GM12878 (cell line): ENCODE measurements around the gene FOXK1. TPM values are rescaled to one million over a fixed set of nuclear protein-coding genes. Genes with fewer than 3 reads are reported as not detected.

Source experiments
- ATAC-seq: fragments of 200-7000 bp; cut with Tn5 transposase; 3 replicates; pipeline ENCODE4 v1.9.1; 2020; ENCODE audit warnings: mild to moderate bottlenecking, moderate library complexity
- BruUV-seq: library from RNA; stranded (reverse); fragments of 400-500 nt; replicated peaks from 2 replicates; lab custom pipeline; 2021; lab: Mats Ljungman, UMichigan
- CTCF ChIA-PET: fragments of 300-600 bp; sonication (Branson Sonifier 250); formaldehyde crosslinking; extraction: SDS; loops from one replicate; lab custom pipeline; 2021; ENCODE audit warnings: inconsistent platforms; lab: Yijun Ruan, JAX
- POLR2A ChIA-PET: fragments of 350-600 bp; formaldehyde crosslinking; extraction: SDS; loops from one replicate; lab custom pipeline; 2021; ENCODE audit warnings: inconsistent platforms; lab: Charles Lee
- RAD21 ChIA-PET: fragments of 300-600 bp; sonication (Branson Sonifier 250); formaldehyde crosslinking; loops from one replicate; lab custom pipeline; 2023; ENCODE audit warnings: antibody characterized with exemption; ENCODE audit not compliant: unreplicated experiment; lab: Charles Lee
- SMC1A ChIA-PET: fragments of 300-600 bp; sonication (Branson Sonifier 250); formaldehyde crosslinking; loops from one replicate; lab custom pipeline; 2023; ENCODE audit not compliant: unreplicated experiment, uncharacterized antibody; lab: Charles Lee
- DNase-seq: peaks from one replicate; pipeline ENCODE4 v3.0.0-alpha.2; 2011; ENCODE audit warnings: low read depth, low spot score
- FAIRE-seq: peaks from 3 replicates; lab custom pipeline; 2011; peaks lifted over from hg19 to GRCh38; lab: Jason Lieb, UNC
- H2AFZ ChIP-seq: 2 replicates; pipeline ENCODE4 v1.6.0; 2011; ENCODE audit warnings: low read depth, low read length, control low read depth; ENCODE audit not compliant: control insufficient read depth
- H3K27ac ChIP-seq: 2 replicates; pipeline ENCODE4 v1.5.1; 2011; ENCODE audit warnings: control low read depth; ENCODE audit not compliant: control insufficient read depth, insufficient read depth
- H3K27me3 ChIP-seq, 2 experiments: replicated peaks in 1 of 2; 2 replicates each; pipeline versions ENCODE4 v1.6.0 to v1.6.1; 2011; ENCODE audit warnings: low read length in 1 of 2; ENCODE audit not compliant: control insufficient read depth in 2 of 2, insufficient read depth in 2 of 2
- H3K36me3 ChIP-seq, 2 experiments: 2 replicates each; pipeline ENCODE4 v1.5.1; 2011; ENCODE audit warnings: low read length in 1 of 2; ENCODE audit not compliant: control insufficient read depth in 2 of 2, insufficient read depth in 2 of 2
- H3K4me1 ChIP-seq: 2 replicates; pipeline ENCODE4 v1.6.1; 2011; ENCODE audit warnings: mild to moderate bottlenecking, low read length, moderate library complexity, mixed read lengths; ENCODE audit not compliant: control insufficient read depth, insufficient read depth
- H3K4me2 ChIP-seq: 2 replicates; pipeline ENCODE4 v1.6.0; 2011; ENCODE audit warnings: control low read depth; ENCODE audit not compliant: control insufficient read depth, insufficient read depth
- H3K4me3 ChIP-seq: fragments of 200-600 bp; sonication (generic); 2 replicates; pipeline ENCODE4 v1.5.1; 2016
- H3K79me2 ChIP-seq: 2 replicates; pipeline ENCODE4 v1.6.0; 2011; ENCODE audit warnings: low read length; ENCODE audit not compliant: control insufficient read depth, insufficient read depth
- H3K9ac ChIP-seq: 2 replicates; pipeline ENCODE4 v1.8.0; 2011; ENCODE audit warnings: low read length, control low read depth, mixed read lengths; ENCODE audit not compliant: control insufficient read depth, insufficient read depth
- H3K9me3 ChIP-seq: replicated peaks from 3 replicates; pipeline ENCODE4 v1.5.1; 2011; ENCODE audit warnings: mild to moderate bottlenecking, low read length; ENCODE audit not compliant: control insufficient read depth, insufficient read depth
- H4K20me1 ChIP-seq: 2 replicates; pipeline ENCODE4 v1.6.0; 2011; ENCODE audit not compliant: control insufficient read depth, insufficient read depth
- ETV6 ChIP-seq, 2 experiments: fragments of 450-650 bp in 1 of 2; IDR thresholded peaks in 1 of 2; conservative IDR thresholded peaks in 1 of 2; 2 replicates each; pipeline ENCODE4 v1.6.1; 2014; ENCODE audit warnings: antibody characterized with exemption in 1 of 2, borderline replicate concordance in 1 of 2, low read depth in 1 of 2, mild to moderate bottlenecking in 1 of 2, moderate library complexity in 1 of 2
- NBN ChIP-seq: fragments of 450-650 bp; IDR thresholded peaks from 2 replicates; pipeline ENCODE4 v1.6.1; 2016
- RFX5 ChIP-seq: IDR thresholded peaks from 2 replicates; pipeline ENCODE4 v1.6.1; 2011; ENCODE audit warnings: low read depth, low read length, improper control_type of control experiment
- SIN3A ChIP-seq: IDR thresholded peaks from 2 replicates; pipeline ENCODE4 v1.6.1; 2012; ENCODE audit warnings: low read depth, low read length, improper control_type of control experiment
- SMAD5 ChIP-seq: IDR thresholded peaks from 2 replicates; pipeline ENCODE4 v1.6.1; 2016; ENCODE audit warnings: antibody characterized with exemption, low read depth
- SREBF1 ChIP-seq: IDR thresholded peaks from 2 replicates; pipeline ENCODE4 v1.6.1; 2012; ENCODE audit warnings: mild to moderate bottlenecking, low read length
- SRF ChIP-seq, 2 experiments: IDR thresholded peaks; 2 replicates each; pipeline ENCODE4 v1.6.1; 2011; ENCODE audit warnings: low read depth in 2 of 2, low read length in 2 of 2, mild to moderate bottlenecking in 1 of 2, moderate library complexity in 1 of 2
- WGBS: methylation state at CpG from one replicate; pipeline ENCODE4 v1.1.6; 2016; ENCODE audit warnings: low lambda C conversion rate; ENCODE audit not compliant: insufficient replicate concordance, insufficient coverage; ENCODE audit errors: missing lambda C conversion rate; 5-methylcytosine and 5-hydroxymethylcytosine counted together
- in situ Hi-C: fragments of 300-500 bp; cut with MboI; formaldehyde crosslinking; loops from 9 replicates; pipeline ENCODE4 v1.14.3; 2018; ENCODE audit warnings: mixed read lengths
- intact Hi-C: fragments of 100-400 bp; cut with micrococcal nuclease; formaldehyde crosslinking; loops from one replicate; pipeline ENCODE4 v1.14.2; 2022; ENCODE audit not compliant: unreplicated experiment
- polyA plus RNA-seq, 11 experiments: library from polyadenylated mRNA; depleted of rRNA in 4 of 11; unstranded in 6 of 11; stranded (reverse) in 5 of 11; fragments of >200 nt; fragmentation: Nextera tagmentation in 4 of 11; fragmentation: Illumina TruSeq in 1 of 11; extraction: Ambion mirVana in 4 of 11; extraction: Trizol in 1 of 11; gene quantifications; 1 replicate in 1 of 11; 2 replicates in 10 of 11; pipeline versions ENCODE4 v1.2.1 to v1.2.3, GENCODE V29; 2011 to 2016; ENCODE audit warnings: inconsistent platforms in 2 of 11, missing spikeins in 2 of 11, low read depth in 1 of 11
- total RNA-seq, 4 experiments: library from RNA; depleted of rRNA in 3 of 4; stranded (reverse); fragments of >200 nt in 3 of 4; fragmentation: Illumina TruSeq in 1 of 4; extraction: Trizol in 1 of 4; gene quantifications; 2 replicates each; pipeline versions ENCODE4 v1.2.1 to v1.2.3, GENCODE V29; 2013 to 2021
- TF ChIP-seq, protein P1 (sequence below): fragments of 450-650 bp; IDR thresholded peaks from 2 replicates; pipeline ENCODE4 v1.6.1; 2016; ENCODE audit warnings: mild to moderate bottlenecking
- TF ChIP-seq, protein P2 (sequence below): fragments of 450-650 bp; IDR thresholded peaks from 2 replicates; pipeline ENCODE4 v1.6.1; 2017; ENCODE audit warnings: mild to moderate bottlenecking
- TF ChIP-seq, protein P3 (sequence below): fragments of 450-650 bp; conservative IDR thresholded peaks from 2 replicates; pipeline ENCODE4 v1.6.1; 2017; ENCODE audit warnings: mild to moderate bottlenecking, moderate library complexity

FOXK1 gene
- total and polyA plus RNA-seq, 10 of the 15 experiments (the other 5 are each of a cell fraction or from before 2014, with no cell fraction given), result 0.24 to 31.8 (median 4.5) TPM

DNA sequence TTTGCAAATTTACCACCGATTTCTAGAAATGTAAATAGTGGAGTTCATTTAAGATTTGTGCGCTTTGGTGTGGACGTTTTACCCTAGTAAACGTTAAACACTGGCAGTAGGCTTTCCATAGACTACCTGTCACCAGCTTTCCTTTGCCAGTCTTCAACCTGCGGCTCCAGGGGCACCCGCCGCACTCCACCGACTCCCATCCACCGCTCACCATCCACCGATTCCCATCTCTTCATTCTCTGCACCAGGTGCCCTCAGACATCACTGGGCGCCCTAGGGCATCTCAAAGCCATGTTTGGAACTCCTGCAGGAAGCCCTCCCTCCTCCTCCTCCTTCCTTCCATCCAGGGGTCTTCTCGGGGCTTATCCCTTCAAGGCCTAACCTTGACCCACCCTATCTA, 91.9 kb downstream of the FOXK1 start:
- Histone ChIP-seq H3K27me3 (no peaks in the 10 kb centered on the region), H4K20me1 (no peaks in the 10 kb centered on the region; the same call in 1 of the 2 replicates), H3K4me3 (peak overlapping the region; percentile 96), H3K4me1 (peaks cover 10% of the 10 kb centered on the region), H3K9me3 (no peaks in the 10 kb centered on the region), H3K36me3 (no peaks in the 10 kb centered on the region), H3K9ac (peak overlapping the region; percentile 98; the same call in 1 of the 2 replicates), H3K27ac (peak overlapping the region; percentile 96; the same call in 1 of the 2 replicates), H2AFZ (no peak overlapping the region), H3K4me2 (peak overlapping the region; percentile 98), H3K79me2 (peaks cover 37% of the 10 kb centered on the region)
- RAD21 ChIA-PET, result no interaction called here
- no peak for DNase-seq
- CTCF ChIA-PET, result interaction anchor here (0.9 to 1.2 kb wide), 3 partner anchors 19 to 200 kb away, joined by 3 read pairs; no protein-coding TSS in a partner anchor
- WGBS, result 97% methylated on average over 12 of the region's 12 CpGs
- POLR2A ChIA-PET, result no interaction called here
- in situ Hi-C loops (no loop called here), intact Hi-C loops (no loop called here)
- TF ChIP-seq SREBF1 (no peak), SIN3A (no peak)
- TF ChIP-seq, protein P1, sequence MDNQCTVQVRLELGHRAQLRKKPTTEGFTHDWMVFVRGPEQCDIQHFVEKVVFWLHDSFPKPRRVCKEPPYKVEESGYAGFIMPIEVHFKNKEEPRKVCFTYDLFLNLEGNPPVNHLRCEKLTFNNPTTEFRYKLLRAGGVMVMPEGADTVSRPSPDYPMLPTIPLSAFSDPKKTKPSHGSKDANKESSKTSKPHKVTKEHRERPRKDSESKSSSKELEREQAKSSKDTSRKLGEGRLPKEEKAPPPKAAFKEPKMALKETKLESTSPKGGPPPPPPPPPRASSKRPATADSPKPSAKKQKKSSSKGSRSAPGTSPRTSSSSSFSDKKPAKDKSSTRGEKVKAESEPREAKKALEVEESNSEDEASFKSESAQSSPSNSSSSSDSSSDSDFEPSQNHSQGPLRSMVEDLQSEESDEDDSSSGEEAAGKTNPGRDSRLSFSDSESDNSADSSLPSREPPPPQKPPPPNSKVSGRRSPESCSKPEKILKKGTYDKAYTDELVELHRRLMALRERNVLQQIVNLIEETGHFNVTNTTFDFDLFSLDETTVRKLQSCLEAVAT, result peak; percentile 81
- ATAC-seq, result no peak
- BruUV-seq, result no TSS peak
- FAIRE-seq, result no peak
- SMC1A ChIA-PET, result no interaction called here

- SMC1A ChIA-PET, result interaction anchor here (1.3 to 2.0 kb wide), 4 partner anchors 29 to 61 kb away, joined by 4 to 7 read pairs (median 5); no protein-coding TSS in a partner anchor
- in situ Hi-C loops, result no loop called here
- Histone ChIP-seq H3K36me3 (no peaks in the 10 kb centered on the region), H3K27me3 (no peaks in the 10 kb centered on the region), H3K9ac (peak overlapping the region; percentile 98), H3K4me3 (peak overlapping the region; percentile 96), H3K4me2 (peak overlapping the region; percentile 98), H3K4me1 (peaks cover 10% of the 10 kb centered on the region), H3K9me3 (no peaks in the 10 kb centered on the region), H3K79me2 (peaks cover 37% of the 10 kb centered on the region), H2AFZ (peak overlapping the region; percentile 89), H3K27ac (peak overlapping the region; percentile 96), H4K20me1 (no peaks in the 10 kb centered on the region; the same call in 1 of the 2 replicates)
- no peak for DNase-seq
- RAD21 ChIA-PET, result interaction anchor here (0.9 to 1.5 kb wide), 3 partner anchors 29 to 198 kb away, joined by 3 to 5 read pairs (median 5); no protein-coding TSS in a partner anchor
- no peak for FAIRE-seq
- intact Hi-C loops, result loop anchor here (1.0 kb wide), 1 partner anchor 28 kb away; no protein-coding TSS in a partner anchor
- CTCF ChIA-PET, result interaction anchor here (0.7 to 1.7 kb wide), 6 partner anchors 8 to 133 kb away, joined by 3 to 7 read pairs (median 3); no protein-coding TSS in a partner anchor
- POLR2A ChIA-PET, result interaction anchor here (0.6 to 1.5 kb wide), 6 partner anchors 30 to 457 kb away, joined by 3 to 6 read pairs (median 4); partner anchors contain the start of gene RBAK
- WGBS, result 17% methylated on average over 23 of the region's 24 CpGs
- ATAC-seq, result peak; percentile 57
- TSS peak; percentile 99 for BruUV-seq
- peak; percentile 29; the same call in 1 of the 2 replicates for TF ChIP-seq SMAD5
- TF ChIP-seq ETV6 (conservative IDR thresholded peaks at IDR 0.05 in 1 of 2, IDR thresholded peaks at IDR 0.05 in 1 of 2; ENCODE audit: borderline replicate concordance in 1 of 2, low read depth in 1 of 2), result no peak; a peak in 1 of 4 replicates
- TF ChIP-seq SRF (IDR thresholded peaks at IDR 0.05; ENCODE audit: low read depth in 2 of 2, low read length in 2 of 2), result no peak
- TF ChIP-seq, protein P2, sequence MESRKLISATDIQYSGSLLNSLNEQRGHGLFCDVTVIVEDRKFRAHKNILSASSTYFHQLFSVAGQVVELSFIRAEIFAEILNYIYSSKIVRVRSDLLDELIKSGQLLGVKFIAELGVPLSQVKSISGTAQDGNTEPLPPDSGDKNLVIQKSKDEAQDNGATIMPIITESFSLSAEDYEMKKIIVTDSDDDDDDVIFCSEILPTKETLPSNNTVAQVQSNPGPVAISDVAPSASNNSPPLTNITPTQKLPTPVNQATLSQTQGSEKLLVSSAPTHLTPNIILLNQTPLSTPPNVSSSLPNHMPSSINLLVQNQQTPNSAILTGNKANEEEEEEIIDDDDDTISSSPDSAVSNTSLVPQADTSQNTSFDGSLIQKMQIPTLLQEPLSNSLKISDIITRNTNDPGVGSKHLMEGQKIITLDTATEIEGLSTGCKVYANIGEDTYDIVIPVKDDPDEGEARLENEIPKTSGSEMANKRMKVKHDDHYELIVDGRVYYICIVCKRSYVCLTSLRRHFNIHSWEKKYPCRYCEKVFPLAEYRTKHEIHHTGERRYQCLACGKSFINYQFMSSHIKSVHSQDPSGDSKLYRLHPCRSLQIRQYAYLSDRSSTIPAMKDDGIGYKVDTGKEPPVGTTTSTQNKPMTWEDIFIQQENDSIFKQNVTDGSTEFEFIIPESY, result no peak
- TF ChIP-seq NBN, result no peak
- TF ChIP-seq, protein P3, sequence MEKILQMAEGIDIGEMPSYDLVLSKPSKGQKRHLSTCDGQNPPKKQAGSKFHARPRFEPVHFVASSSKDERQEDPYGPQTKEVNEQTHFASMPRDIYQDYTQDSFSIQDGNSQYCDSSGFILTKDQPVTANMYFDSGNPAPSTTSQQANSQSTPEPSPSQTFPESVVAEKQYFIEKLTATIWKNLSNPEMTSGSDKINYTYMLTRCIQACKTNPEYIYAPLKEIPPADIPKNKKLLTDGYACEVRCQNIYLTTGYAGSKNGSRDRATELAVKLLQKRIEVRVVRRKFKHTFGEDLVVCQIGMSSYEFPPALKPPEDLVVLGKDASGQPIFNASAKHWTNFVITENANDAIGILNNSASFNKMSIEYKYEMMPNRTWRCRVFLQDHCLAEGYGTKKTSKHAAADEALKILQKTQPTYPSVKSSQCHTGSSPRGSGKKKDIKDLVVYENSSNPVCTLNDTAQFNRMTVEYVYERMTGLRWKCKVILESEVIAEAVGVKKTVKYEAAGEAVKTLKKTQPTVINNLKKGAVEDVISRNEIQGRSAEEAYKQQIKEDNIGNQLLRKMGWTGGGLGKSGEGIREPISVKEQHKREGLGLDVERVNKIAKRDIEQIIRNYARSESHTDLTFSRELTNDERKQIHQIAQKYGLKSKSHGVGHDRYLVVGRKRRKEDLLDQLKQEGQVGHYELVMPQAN, result no peak
- TF ChIP-seq RFX5, result no peak
Observed at GRCh38 chr7:4774658-4775249, 92.7 kb downstream of the FOXK1 start.
